H9 (cell line): ENCODE data around the gene CEP162. TPM values are rescaled to one million over a fixed set of nuclear protein-coding genes. Genes with fewer than 3 reads are reported as not detected.

ENCODE experiments used
- DNase-seq: peaks from one replicate; pipeline ENCODE4 v3.0.0-alpha.2; 2017
- H2AFZ ChIP-seq: one replicate; pipeline ENCODE4 v1.6.1; 2013; ENCODE audit warnings: mild to moderate bottlenecking, low read length, control low read depth, moderate library complexity
- H2AK5ac ChIP-seq: 2 replicates; pipeline ENCODE4 v1.6.1; 2013; ENCODE audit warnings: low read length, control low read depth, mixed read lengths; ENCODE audit not compliant: insufficient read length
- H2BK120ac ChIP-seq: one replicate; pipeline ENCODE4 v1.6.1; 2013; ENCODE audit warnings: low read depth, mild to moderate bottlenecking, low read length, control low read depth, inconsistent platforms; ENCODE audit not compliant: poor library complexity, severe bottlenecking
- H2BK12ac ChIP-seq: 2 replicates; pipeline ENCODE4 v1.6.1; 2013; ENCODE audit warnings: low read length, control low read depth, mixed read lengths, low read depth; ENCODE audit not compliant: insufficient read length
- H2BK15ac ChIP-seq: 2 replicates; pipeline ENCODE4 v1.6.1; 2013; ENCODE audit warnings: low read depth, low read length, control low read depth
- H2BK20ac ChIP-seq: one replicate; pipeline ENCODE4 v1.6.1; 2013; ENCODE audit warnings: low read depth, mild to moderate bottlenecking, low read length, control low read depth, inconsistent platforms; ENCODE audit not compliant: poor library complexity, severe bottlenecking
- H2BK5ac ChIP-seq: 2 replicates; pipeline ENCODE4 v1.6.1; 2013; ENCODE audit warnings: low read length, control low read depth, mixed read lengths; ENCODE audit not compliant: insufficient read length
- H3K14ac ChIP-seq: 2 replicates; pipeline ENCODE4 v1.6.1; 2013; ENCODE audit warnings: low read length, control low read depth; ENCODE audit not compliant: insufficient read depth
- H3K18ac ChIP-seq: 2 replicates; pipeline ENCODE4 v1.6.1; 2013; ENCODE audit warnings: low read depth, mild to moderate bottlenecking, mixed read lengths, low read length, control low read depth; ENCODE audit not compliant: insufficient read length
- H3K23ac ChIP-seq: 2 replicates; pipeline ENCODE4 v1.6.1; 2013; ENCODE audit warnings: low read length, control low read depth, mixed read lengths, low read depth; ENCODE audit not compliant: insufficient read length
- H3K23me2 ChIP-seq: 2 replicates; pipeline ENCODE4 v1.6.1; 2013; ENCODE audit warnings: low read depth, mild to moderate bottlenecking, mixed read lengths, low read length, control low read depth; ENCODE audit not compliant: insufficient read length, poor library complexity, severe bottlenecking
- H3K27ac ChIP-seq: 2 replicates; pipeline ENCODE4 v1.5.1; 2013; ENCODE audit warnings: low read length, control low read depth, mixed read lengths, low read depth; ENCODE audit not compliant: insufficient read length
- H3K27me3 ChIP-seq: 2 replicates; pipeline ENCODE4 v1.6.1; 2013; ENCODE audit warnings: low read length, control low read depth, inconsistent platforms; ENCODE audit not compliant: insufficient read depth
- H3K4ac ChIP-seq: 2 replicates; pipeline ENCODE4 v1.6.1; 2013; ENCODE audit warnings: low read depth, mild to moderate bottlenecking, control low read depth, inconsistent platforms, low read length, moderate library complexity
- H3K4me1 ChIP-seq: 2 replicates; pipeline ENCODE4 v1.6.1; 2013; ENCODE audit warnings: low read length, control low read depth, inconsistent platforms; ENCODE audit not compliant: insufficient read depth
- H3K4me2 ChIP-seq: 2 replicates; pipeline ENCODE4 v1.6.1; 2013; ENCODE audit warnings: low read length, control low read depth, mixed read lengths; ENCODE audit not compliant: insufficient read length, insufficient read depth
- H3K56ac ChIP-seq: 2 replicates; pipeline ENCODE4 v1.6.1; 2013; ENCODE audit warnings: low read depth, mild to moderate bottlenecking, mixed read lengths, low read length, control low read depth; ENCODE audit not compliant: insufficient read length
- H3K79me1 ChIP-seq: 2 replicates; pipeline ENCODE4 v1.6.1; 2013; ENCODE audit warnings: low read depth, mild to moderate bottlenecking, moderate library complexity, low read length, control low read depth, inconsistent platforms; ENCODE audit not compliant: insufficient read depth, poor library complexity, severe bottlenecking
- H3K79me2 ChIP-seq: 2 replicates; pipeline ENCODE4 v1.6.1; 2013; ENCODE audit warnings: low read length, control low read depth, inconsistent platforms; ENCODE audit not compliant: insufficient read depth
- H3K9ac ChIP-seq: 2 replicates; pipeline ENCODE4 v1.6.1; 2013; ENCODE audit warnings: low read length, control low read depth, mixed read lengths; ENCODE audit not compliant: insufficient read length; ENCODE audit errors: extremely low read depth
- H3K9me3 ChIP-seq: one replicate; pipeline ENCODE4 v1.6.1; 2013; ENCODE audit warnings: low read depth, low read length, inconsistent platforms; ENCODE audit not compliant: control insufficient read depth
- H3T11ph ChIP-seq: one replicate; pipeline ENCODE4 v1.6.1; 2013; ENCODE audit warnings: mild to moderate bottlenecking, low read length, control low read depth, inconsistent platforms
- H4K20me1 ChIP-seq: one replicate; pipeline ENCODE4 v1.6.1; 2013; ENCODE audit not compliant: control insufficient read depth, insufficient read length, insufficient read depth
- H4K5ac ChIP-seq: 2 replicates; pipeline ENCODE4 v1.6.1; 2013; ENCODE audit warnings: low read depth, mild to moderate bottlenecking, mixed read lengths, low read length, control low read depth; ENCODE audit not compliant: insufficient read length
- H4K8ac ChIP-seq: replicated peaks from 2 replicates; pipeline ENCODE4 v1.6.1; 2013; ENCODE audit warnings: low read length, control low read depth, mixed read lengths, low read depth; ENCODE audit not compliant: insufficient read length
- H4K91ac ChIP-seq: 2 replicates; pipeline ENCODE4 v1.6.1; 2013; ENCODE audit warnings: low read depth, mild to moderate bottlenecking, moderate library complexity, mixed read lengths, low read length, control low read depth; ENCODE audit not compliant: insufficient read length
- H3K27ac Mint-ChIP-seq, 3 experiments: 2 replicates in 2 of 3; 3 replicates in 1 of 3; pipeline ENCODE4 v1.8.0; 2020 to 2021; ENCODE audit warnings: mixed read lengths in 3 of 3, mild to moderate bottlenecking in 1 of 3, moderate library complexity in 1 of 3
- H3K27me3 Mint-ChIP-seq: 2 replicates; pipeline ENCODE4 v1.8.0; 2021; ENCODE audit warnings: low read depth, mild to moderate bottlenecking, moderate library complexity, mixed read lengths
- H3K36me3 Mint-ChIP-seq, 3 experiments: 2 replicates in 2 of 3; 3 replicates in 1 of 3; pipeline ENCODE4 v1.8.0; 2020 to 2021; ENCODE audit warnings: low read depth in 3 of 3, mixed read lengths in 3 of 3; ENCODE audit not compliant: insufficient read depth in 1 of 3
- H3K4me1 Mint-ChIP-seq, 2 experiments: 2 replicates each; pipeline ENCODE4 v1.8.0; 2020; ENCODE audit warnings: mixed read lengths in 2 of 2
- H3K4me3 Mint-ChIP-seq, 2 experiments: 2 replicates in 1 of 2; 3 replicates in 1 of 2; pipeline ENCODE4 v1.8.0; 2020 to 2021; ENCODE audit warnings: mild to moderate bottlenecking in 2 of 2, mixed read lengths in 2 of 2, moderate library complexity in 1 of 2
- H3K9me3 Mint-ChIP-seq, 2 experiments: 2 replicates in 1 of 2; 3 replicates in 1 of 2; pipeline ENCODE4 v1.8.0; 2020; ENCODE audit warnings: mild to moderate bottlenecking in 2 of 2, mixed read lengths in 2 of 2, moderate library complexity in 1 of 2
- CTCF ChIP-seq: fragments of 200-600 bp; sonication (generic); conservative IDR thresholded peaks from 3 replicates; pipeline ENCODE4 v1.8.0; 2021; ENCODE audit warnings: antibody characterized with exemption, mild to moderate bottlenecking
- WGBS: extraction: QIAGEN DNeasy Blood & Tissue Kit; methylation state at CpG from one replicate; pipeline ENCODE4 v1.1.7; 2013; ENCODE audit warnings: missing lambda C conversion rate, low lambda C conversion rate, mixed read lengths; ENCODE audit not compliant: insufficient read length; ENCODE audit errors: extremely low coverage; 5-methylcytosine and 5-hydroxymethylcytosine counted together
- total RNA-seq: library from RNA; stranded (reverse); gene quantifications from 2 replicates; pipeline ENCODE4 v1.2.1, GENCODE V29; 2021

CEP162 gene
- total RNA-seq, 1 experiment from 2014 or later = 11.5 TPM

DNA sequence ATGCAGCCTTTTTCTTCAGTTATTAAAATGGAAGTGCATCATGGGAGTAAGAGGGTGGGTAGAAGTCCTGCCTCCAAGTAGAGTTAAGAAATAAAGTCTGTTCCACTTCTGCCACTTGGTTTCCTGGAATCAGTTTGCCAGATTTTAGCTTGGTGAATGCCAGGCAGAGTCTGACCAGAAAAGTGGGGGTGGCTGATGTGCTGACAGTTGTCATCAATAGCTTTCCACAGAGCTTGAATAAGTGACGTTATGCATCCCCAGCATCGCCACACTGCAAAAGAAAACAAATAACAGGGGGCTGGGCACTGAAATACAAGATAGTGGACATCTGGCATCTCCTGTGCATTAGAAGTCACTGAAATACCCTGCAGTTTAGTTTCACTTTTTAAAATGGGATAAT, 30.8 kb upstream of the CEP162 start:
- no peaks in the 10 kb centered on the region for H3K27me3 Mint-ChIP-seq
- no peak overlapping the region for H3K27ac ChIP-seq
- H2BK5ac ChIP-seq = no peak overlapping the region
- H3K4me1 Mint-ChIP-seq = peaks cover 7 to 8% of the 10 kb centered on the region in 2 experiments; a peak in 2 of 4 replicates
- H4K91ac ChIP-seq = no peak overlapping the region
- H3K23me2 ChIP-seq = no peaks in the 10 kb centered on the region
- H3K4ac ChIP-seq = no peak overlapping the region
- H3K9ac ChIP-seq = no peak overlapping the region
- no peak for TF ChIP-seq CTCF
- no peak overlapping the region for H3K56ac ChIP-seq
- H3K18ac ChIP-seq = no peak overlapping the region
- no peak overlapping the region for H2BK120ac ChIP-seq
- no peaks in the 10 kb centered on the region for H3K79me2 ChIP-seq
- no peaks in the 10 kb centered on the region for H3K79me1 ChIP-seq
- no peak overlapping the region for H2AFZ ChIP-seq
- no CpG with 5 or more reads among the region's 2 CpGs for WGBS
- H3K4me3 Mint-ChIP-seq = no peak overlapping the region
- no peak overlapping the region for H3K23ac ChIP-seq
- H2BK20ac ChIP-seq = no peak overlapping the region
- H3K9me3 Mint-ChIP-seq = no peaks in the 10 kb centered on the region
- no peak overlapping the region for H3K14ac ChIP-seq
- no peak overlapping the region for H4K5ac ChIP-seq
- DNase-seq = no peak
- no peak overlapping the region for H3K4me2 ChIP-seq
- H3K4me1 ChIP-seq = peaks cover 3% of the 10 kb centered on the region; the same call in 1 of the 2 replicates
- no peak overlapping the region for H4K8ac ChIP-seq
- no peak overlapping the region for H2AK5ac ChIP-seq
- no peaks in the 10 kb centered on the region for H3K9me3 ChIP-seq
- no peaks in the 10 kb centered on the region for H3K36me3 Mint-ChIP-seq
- H3K27ac Mint-ChIP-seq = no peak overlapping the region
- no peak overlapping the region for H2BK15ac ChIP-seq
- H2BK12ac ChIP-seq = no peak overlapping the region
- H3K27me3 ChIP-seq = no peaks in the 10 kb centered on the region
- H3T11ph ChIP-seq = no peak overlapping the region
- H4K20me1 ChIP-seq = no peaks in the 10 kb centered on the region
